ENCODE results near the gene ST6GALNAC4.

DNA sequence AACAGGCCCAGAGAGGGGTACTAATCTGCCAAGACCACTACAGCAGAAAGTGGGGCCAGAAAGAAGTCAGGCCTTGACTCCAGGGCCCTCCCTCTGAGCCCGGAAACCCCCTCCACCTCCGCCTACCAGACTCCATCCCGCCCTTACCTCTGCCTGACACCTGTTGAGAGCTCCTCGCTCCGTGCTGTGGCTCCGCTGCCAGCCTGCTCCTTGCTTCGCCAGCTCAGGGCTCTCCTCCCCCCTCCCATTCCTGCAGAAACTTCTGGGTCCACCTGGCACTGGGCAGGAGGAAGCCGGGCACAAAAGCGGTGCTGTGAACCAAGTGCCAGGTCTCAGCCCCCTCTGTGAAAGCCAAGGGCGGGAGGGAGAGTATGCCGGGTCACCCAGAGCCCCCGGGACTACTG, 11.1 kb downstream of the ST6GALNAC4 start:
- TF ChIP-seq, protein P1, sequence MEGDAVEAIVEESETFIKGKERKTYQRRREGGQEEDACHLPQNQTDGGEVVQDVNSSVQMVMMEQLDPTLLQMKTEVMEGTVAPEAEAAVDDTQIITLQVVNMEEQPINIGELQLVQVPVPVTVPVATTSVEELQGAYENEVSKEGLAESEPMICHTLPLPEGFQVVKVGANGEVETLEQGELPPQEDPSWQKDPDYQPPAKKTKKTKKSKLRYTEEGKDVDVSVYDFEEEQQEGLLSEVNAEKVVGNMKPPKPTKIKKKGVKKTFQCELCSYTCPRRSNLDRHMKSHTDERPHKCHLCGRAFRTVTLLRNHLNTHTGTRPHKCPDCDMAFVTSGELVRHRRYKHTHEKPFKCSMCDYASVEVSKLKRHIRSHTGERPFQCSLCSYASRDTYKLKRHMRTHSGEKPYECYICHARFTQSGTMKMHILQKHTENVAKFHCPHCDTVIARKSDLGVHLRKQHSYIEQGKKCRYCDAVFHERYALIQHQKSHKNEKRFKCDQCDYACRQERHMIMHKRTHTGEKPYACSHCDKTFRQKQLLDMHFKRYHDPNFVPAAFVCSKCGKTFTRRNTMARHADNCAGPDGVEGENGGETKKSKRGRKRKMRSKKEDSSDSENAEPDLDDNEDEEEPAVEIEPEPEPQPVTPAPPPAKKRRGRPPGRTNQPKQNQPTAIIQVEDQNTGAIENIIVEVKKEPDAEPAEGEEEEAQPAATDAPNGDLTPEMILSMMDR (IDR thresholded peaks at IDR 0.05) = no peak
- no peak for TF ChIP-seq EZH2 (IDR thresholded peaks at IDR 0.05; ENCODE audit: borderline replicate concordance, insufficient read depth, low read depth, low read length, poor library complexity, severe bottlenecking)

Measured in B cell (primary cell).